ENCODE results near the gene HYAL3.

DNA sequence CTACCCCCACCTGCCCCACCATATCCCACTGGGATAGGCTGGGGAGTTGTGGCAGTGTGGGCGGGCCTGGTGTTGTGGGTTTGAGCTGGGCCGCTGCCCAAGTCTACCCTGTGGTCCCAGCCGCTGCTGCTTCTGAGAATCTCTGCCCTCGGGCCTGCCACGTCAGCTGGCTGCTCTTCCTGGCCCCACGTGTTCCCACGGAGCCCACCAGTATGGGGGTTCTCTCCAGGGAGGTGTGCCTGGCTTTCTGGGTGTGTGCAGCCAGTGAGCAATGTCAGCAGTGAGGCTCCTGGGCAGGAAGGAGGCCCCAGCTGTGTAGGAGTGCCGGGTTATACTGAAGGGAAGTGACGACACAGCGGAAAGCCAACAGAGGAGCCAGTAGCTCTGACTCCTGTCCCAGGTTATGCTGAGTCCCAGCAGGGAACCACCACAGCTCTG lies 52.7 kb downstream of the HYAL3 start:
- TF ChIP-seq, protein P1, sequence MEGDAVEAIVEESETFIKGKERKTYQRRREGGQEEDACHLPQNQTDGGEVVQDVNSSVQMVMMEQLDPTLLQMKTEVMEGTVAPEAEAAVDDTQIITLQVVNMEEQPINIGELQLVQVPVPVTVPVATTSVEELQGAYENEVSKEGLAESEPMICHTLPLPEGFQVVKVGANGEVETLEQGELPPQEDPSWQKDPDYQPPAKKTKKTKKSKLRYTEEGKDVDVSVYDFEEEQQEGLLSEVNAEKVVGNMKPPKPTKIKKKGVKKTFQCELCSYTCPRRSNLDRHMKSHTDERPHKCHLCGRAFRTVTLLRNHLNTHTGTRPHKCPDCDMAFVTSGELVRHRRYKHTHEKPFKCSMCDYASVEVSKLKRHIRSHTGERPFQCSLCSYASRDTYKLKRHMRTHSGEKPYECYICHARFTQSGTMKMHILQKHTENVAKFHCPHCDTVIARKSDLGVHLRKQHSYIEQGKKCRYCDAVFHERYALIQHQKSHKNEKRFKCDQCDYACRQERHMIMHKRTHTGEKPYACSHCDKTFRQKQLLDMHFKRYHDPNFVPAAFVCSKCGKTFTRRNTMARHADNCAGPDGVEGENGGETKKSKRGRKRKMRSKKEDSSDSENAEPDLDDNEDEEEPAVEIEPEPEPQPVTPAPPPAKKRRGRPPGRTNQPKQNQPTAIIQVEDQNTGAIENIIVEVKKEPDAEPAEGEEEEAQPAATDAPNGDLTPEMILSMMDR (IDR thresholded peaks at IDR 0.05), result peak in 4 of 12 donors; percentile 3 to 47 (median 26)
- TF ChIP-seq POLR2A (IDR thresholded peaks at IDR 0.05), result peak in 1 of 2 donors; percentile 14
